ENCODE measurements around the gene COL9A2. TPM values are rescaled to one million over a fixed set of nuclear protein-coding genes. Genes with fewer than 3 reads are reported as not detected.

The COL9A2 gene
- polyA plus RNA-seq, 1 of the 3 experiments (the other 2 are of a cell fraction), result 0.94 TPM

GRCh38 chr1:40311692-40312091 lies 5.4 kb downstream of the COL9A2 start (continued):
- TF ChIP-seq ZBTB33 (IDR thresholded peaks at IDR 0.05; ENCODE audit: borderline replicate concordance, low read depth) (no peak), RCOR1 (IDR thresholded peaks at IDR 0.05; ENCODE audit: low read length) (no peak), RFX5 (IDR thresholded peaks at IDR 0.05; ENCODE audit: low read length) (no peak), CHD2 (IDR thresholded peaks at IDR 0.05; ENCODE audit: low read length, partially characterized antibody) (no peak), FOXJ3 (CRISPR knock-in tag; IDR thresholded peaks at IDR 0.05) (no peak)

GRCh38 chr1:40310983-40311642 lies 6.0 kb downstream of the COL9A2 start:
- Histone ChIP-seq H4K20me1 (ENCODE audit: insufficient read depth) (no peaks in the 10 kb centered on the region), H3K4me3 (ENCODE audit: low read depth in 2 of 2, low read length in 1 of 2) (no peak overlapping the region), H3F3A (replicated peaks; ENCODE audit: insufficient read depth) (no peaks in the 10 kb centered on the region), H3K9ac (no peak overlapping the region), H3K36me3 (replicated peaks in 1 of 2; ENCODE audit: control insufficient read depth in 1 of 2, insufficient read depth in 2 of 2, low read length in 1 of 2) (no peaks in the 10 kb centered on the region), H3K27ac (ENCODE audit: low read depth in 2 of 2, low read length in 1 of 2) (no peak overlapping the region), H3K4me1 (ENCODE audit: control insufficient read depth in 1 of 2, insufficient read depth in 2 of 2, low read depth in 1 of 2, low read length in 1 of 2) (no peaks in the 10 kb centered on the region; a peak in 1 of 4 replicates), H3K9me3 (no peaks in the 10 kb centered on the region), H2AFZ (ENCODE audit: low read depth) (no peak overlapping the region), H3K4me2 (no peak overlapping the region), H3K9me2 (no peaks in the 10 kb centered on the region), H3K27me3 (ENCODE audit: insufficient read depth) (no peaks in the 10 kb centered on the region; the same call in 1 of the 2 replicates), H3K79me2 (ENCODE audit: insufficient read depth) (no peaks in the 10 kb centered on the region)
- ChIA-PET POLR2A (no interaction called here), CTCF (interaction anchor here (1.5 to 12.5 kb wide), 3 partner anchors 26 to 167 kb away, joined by 5 to 150 read pairs (median 7); no protein-coding TSS in a partner anchor)
- WGBS (ENCODE audit: low lambda C conversion rate), result 88% methylated on average over 21 of the region's 22 CpGs
- DNase-seq, result no peak
- TF ChIP-seq GABPA (IDR thresholded peaks at IDR 0.05; ENCODE audit: low read depth) (no peak), NRF1 (IDR thresholded peaks at IDR 0.05; ENCODE audit: low read depth, low read length) (no peak), RCOR1 (IDR thresholded peaks at IDR 0.05; ENCODE audit: low read length) (no peak), NFIC (IDR thresholded peaks at IDR 0.05; ENCODE audit: borderline replicate concordance) (no peak), YY1 (IDR thresholded peaks at IDR 0.05; ENCODE audit: low read depth) (no peak), FOXJ3 (CRISPR knock-in tag; IDR thresholded peaks at IDR 0.05) (no peak), USF1 (IDR thresholded peaks at IDR 0.05; ENCODE audit: borderline replicate concordance, low read depth) (no peak), TCF12 (IDR thresholded peaks at IDR 0.05) (no peak), EZH2phosphoT487 (IDR thresholded peaks at IDR 0.05; ENCODE audit: borderline replicate concordance, low read depth) (no peak), RXRA (IDR thresholded peaks at IDR 0.05; ENCODE audit: borderline replicate concordance, low read depth) (no peak), MAX (IDR thresholded peaks at IDR 0.05; ENCODE audit: low read depth) (no peak), SMC3 (IDR thresholded peaks at IDR 0.05; ENCODE audit: low read depth, low read length) (no peak), EP300 (IDR thresholded peaks at IDR 0.05; ENCODE audit: borderline replicate concordance in 1 of 2, low read depth in 1 of 2, low read length in 1 of 2) (no peak), IRF3 (IDR thresholded peaks at IDR 0.05; ENCODE audit: low read depth, low read length) (no peak), CTCF (IDR thresholded peaks at IDR 0.05) (no peak), REST (IDR thresholded peaks at IDR 0.05; ENCODE audit: low read depth, low read length) (no peak), RFX5 (IDR thresholded peaks at IDR 0.05; ENCODE audit: low read length) (no peak), ELF1 (IDR thresholded peaks at IDR 0.05) (no peak), GATA2 (CRISPR knock-in tag; IDR thresholded peaks at IDR 0.05) (no peak)

Data from SK-N-SH (cell line).